Peyer's patch (tissue), 4 donors: ENCODE results near the gene PKIG. TPM values are rescaled to one million over a fixed set of nuclear protein-coding genes. Genes with fewer than 3 reads are reported as not detected.

Source experiments
- DNase-seq, 3 donors: peaks; one replicate each; pipeline ENCODE4 v3.0.0-alpha.2; 2017 to 2019
- H3K27ac ChIP-seq, 4 donors: fragments of 200-600 bp; sonication (generic); one replicate each; pipeline ENCODE4 v1.5.1; 2016 to 2019
- H3K27me3 ChIP-seq, 2 donors: fragments of 200-600 bp; sonication (generic); one replicate each; pipeline ENCODE4 v1.5.1; 2019
- H3K36me3 ChIP-seq, 3 donors: fragments of 200-600 bp; sonication (generic); one replicate each; pipeline ENCODE4 v1.5.1; 2016 to 2019
- H3K4me1 ChIP-seq, 4 donors: fragments of 200-600 bp; sonication (generic); one replicate each; pipeline ENCODE4 v1.5.1; 2016 to 2019
- H3K4me3 ChIP-seq, 4 donors: fragments of 200-600 bp; sonication (generic); 1 replicate in 3 of 4; 2 replicates in 1 of 4; pipeline ENCODE4 v1.5.1; 2016 to 2019; ENCODE audit warnings: mild to moderate bottlenecking in 1 of 4
- H3K9me3 ChIP-seq, 4 donors: fragments of 200-600 bp; sonication (generic); one replicate each; pipeline ENCODE4 v1.5.1; 2016 to 2019; ENCODE audit warnings: mild to moderate bottlenecking in 1 of 4
- POLR2A ChIP-seq, 2 donors: fragments of 450-650 bp; IDR thresholded peaks; one replicate each; pipeline ENCODE4 v1.5.1; 2017; ENCODE audit warnings: antibody characterized with exemption in 2 of 2, mild to moderate bottlenecking in 2 of 2, moderate library complexity in 2 of 2
- total RNA-seq, 4 donors: library from RNA; depleted of rRNA; stranded (reverse); fragments of >200 nt; gene quantifications; one replicate each; pipeline ENCODE4 v1.1.0, GENCODE V29; 2016
- TF ChIP-seq, protein P1 (sequence below), 6 experiments: fragments of 450-650 bp in 4 of 6; fragments of 200-600 bp in 2 of 6; sonication (generic) in 1 of 6; IDR thresholded peaks; one replicate each; pipeline ENCODE4 v1.5.1; 2017 to 2019; ENCODE audit warnings: antibody characterized with exemption in 6 of 6, mild to moderate bottlenecking in 3 of 6, moderate library complexity in 1 of 6

The PKIG gene
- total RNA-seq, 4 donors from 2014 or later: 27.9 to 60.2 (median 28.3) TPM

DNA sequence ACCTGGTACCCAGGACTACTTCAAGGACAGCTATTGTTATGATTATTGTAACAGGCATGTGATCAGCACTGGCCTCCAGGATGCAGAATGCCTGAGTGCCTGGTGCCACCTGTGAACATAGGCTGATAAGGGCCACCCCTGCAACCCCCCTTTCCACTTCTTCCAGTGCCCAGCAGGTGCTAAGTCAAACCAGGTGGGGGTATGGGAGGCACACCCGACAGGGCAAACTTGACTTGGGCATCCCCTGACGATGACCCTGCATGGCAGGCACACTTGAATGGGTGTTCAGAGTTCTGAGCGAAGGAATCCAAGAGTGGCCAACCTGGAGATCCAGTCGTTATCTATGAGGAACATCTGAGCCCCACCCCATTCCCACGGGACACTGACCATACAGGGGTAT is 65.7 kb downstream of the PKIG start:
- H3K4me3 ChIP-seq: no peak overlapping the region
- no peaks in the 10 kb centered on the region for H3K9me3 ChIP-seq
- H3K27me3 ChIP-seq: no peaks in the 10 kb centered on the region
- no peak for DNase-seq
- no peak for TF ChIP-seq POLR2A (IDR thresholded peaks at IDR 0.05)
- TF ChIP-seq, protein P1, sequence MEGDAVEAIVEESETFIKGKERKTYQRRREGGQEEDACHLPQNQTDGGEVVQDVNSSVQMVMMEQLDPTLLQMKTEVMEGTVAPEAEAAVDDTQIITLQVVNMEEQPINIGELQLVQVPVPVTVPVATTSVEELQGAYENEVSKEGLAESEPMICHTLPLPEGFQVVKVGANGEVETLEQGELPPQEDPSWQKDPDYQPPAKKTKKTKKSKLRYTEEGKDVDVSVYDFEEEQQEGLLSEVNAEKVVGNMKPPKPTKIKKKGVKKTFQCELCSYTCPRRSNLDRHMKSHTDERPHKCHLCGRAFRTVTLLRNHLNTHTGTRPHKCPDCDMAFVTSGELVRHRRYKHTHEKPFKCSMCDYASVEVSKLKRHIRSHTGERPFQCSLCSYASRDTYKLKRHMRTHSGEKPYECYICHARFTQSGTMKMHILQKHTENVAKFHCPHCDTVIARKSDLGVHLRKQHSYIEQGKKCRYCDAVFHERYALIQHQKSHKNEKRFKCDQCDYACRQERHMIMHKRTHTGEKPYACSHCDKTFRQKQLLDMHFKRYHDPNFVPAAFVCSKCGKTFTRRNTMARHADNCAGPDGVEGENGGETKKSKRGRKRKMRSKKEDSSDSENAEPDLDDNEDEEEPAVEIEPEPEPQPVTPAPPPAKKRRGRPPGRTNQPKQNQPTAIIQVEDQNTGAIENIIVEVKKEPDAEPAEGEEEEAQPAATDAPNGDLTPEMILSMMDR (IDR thresholded peaks at IDR 0.05): no peak
- no peaks in the 10 kb centered on the region for H3K36me3 ChIP-seq
- H3K27ac ChIP-seq: peak overlapping the region in 2 of 4 donors; percentile 6 to 76
- peaks cover 0 to 46% (median 37%) of the 10 kb centered on the region in 4 donors for H3K4me1 ChIP-seq

DNA sequence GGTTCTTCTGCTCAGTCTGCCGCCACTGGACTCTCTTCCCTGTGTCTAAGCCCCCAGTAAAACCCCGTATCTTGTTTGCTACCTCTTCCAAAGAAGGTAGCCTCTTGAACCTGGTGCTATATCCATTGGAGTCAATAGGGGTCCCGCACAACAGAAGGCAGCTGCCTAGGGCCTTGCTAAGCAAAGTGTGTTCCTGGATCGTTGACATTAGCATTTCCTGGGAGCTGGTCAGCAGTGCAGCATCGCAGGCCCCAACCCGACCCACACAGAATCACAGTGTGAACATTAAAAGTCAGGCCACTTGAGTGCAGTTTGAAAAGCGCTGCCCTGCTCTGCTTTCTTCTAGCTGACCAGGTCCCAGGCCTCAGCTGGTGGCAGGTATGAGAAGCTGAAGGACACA is 66.2 kb downstream of the PKIG start:
- Histone ChIP-seq H3K4me1 (peaks cover 0 to 42% (median 35%) of the 10 kb centered on the region in 4 donors), H3K27ac (peak overlapping the region in 2 of 4 donors; percentile 6 to 76), H3K4me3 (no peak overlapping the region), H3K9me3 (no peaks in the 10 kb centered on the region), H3K36me3 (no peaks in the 10 kb centered on the region), H3K27me3 (no peaks in the 10 kb centered on the region)
- no peak for DNase-seq
- TF ChIP-seq, protein P1 (IDR thresholded peaks at IDR 0.05): no peak
- TF ChIP-seq POLR2A (IDR thresholded peaks at IDR 0.05): no peak

- Histone ChIP-seq H3K9me3 (no peaks in the 10 kb centered on the region), H3K36me3 (no peaks in the 10 kb centered on the region), H3K27ac (peak overlapping the region in 1 of 4 donors; percentile 6), H3K4me1 (peaks cover 0 to 37% (median 33%) of the 10 kb centered on the region in 4 donors), H3K27me3 (no peaks in the 10 kb centered on the region), H3K4me3 (no peak overlapping the region)
- DNase-seq: no peak
- no peak for TF ChIP-seq POLR2A (IDR thresholded peaks at IDR 0.05)
- TF ChIP-seq, protein P1 (IDR thresholded peaks at IDR 0.05): no peak
These were observed 66.7 kb downstream of the PKIG start for GRCh38 chr20:44649126-44649525.

DNA sequence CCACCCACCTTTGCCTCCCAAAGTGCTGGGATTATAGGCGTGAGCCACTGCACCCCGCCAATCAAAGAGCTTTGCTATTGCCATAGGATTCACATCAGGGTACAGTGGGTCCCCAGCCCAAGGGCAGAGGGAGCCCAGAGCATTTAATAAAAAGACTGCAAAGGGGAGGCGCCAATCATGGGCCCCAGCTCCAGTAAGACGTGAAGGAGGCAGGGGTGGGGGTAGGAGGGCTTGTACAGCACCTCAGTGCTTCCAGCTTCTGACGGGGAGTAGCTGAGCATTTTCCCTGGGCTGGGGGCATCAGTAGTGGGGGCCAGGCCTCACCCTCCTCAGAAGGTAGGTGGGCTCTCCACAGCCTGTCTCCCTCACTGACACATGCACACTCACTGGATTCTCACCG is 67.6 kb downstream of the PKIG start:
- Histone ChIP-seq H3K27ac (no peak overlapping the region), H3K4me1 (peaks cover 0 to 31% (median 27%) of the 10 kb centered on the region in 4 donors), H3K36me3 (no peaks in the 10 kb centered on the region), H3K4me3 (no peak overlapping the region), H3K9me3 (no peaks in the 10 kb centered on the region), H3K27me3 (no peaks in the 10 kb centered on the region)
- DNase-seq: no peak
- no peak for TF ChIP-seq POLR2A (IDR thresholded peaks at IDR 0.05)
- TF ChIP-seq, protein P1 (IDR thresholded peaks at IDR 0.05): no peak

- H3K4me3 ChIP-seq: peak overlapping the region; percentile 70 to 95 (median 87)
- no peaks in the 10 kb centered on the region for H3K36me3 ChIP-seq
- H3K4me1 ChIP-seq: peaks cover 0 to 26% (median 20%) of the 10 kb centered on the region in 4 donors
- DNase-seq: peak in 2 of 3 donors; percentile 42 to 67
- no peaks in the 10 kb centered on the region for H3K9me3 ChIP-seq
- peak overlapping the region; percentile 74 to 92 (median 84) for H3K27ac ChIP-seq
- TF ChIP-seq, protein P1 (IDR thresholded peaks at IDR 0.05): no peak
- TF ChIP-seq POLR2A (IDR thresholded peaks at IDR 0.05): no peak
- no peaks in the 10 kb centered on the region for H3K27me3 ChIP-seq
These were observed 68.5 kb downstream of the PKIG start for GRCh38 chr20:44650771-44651433.
